T-helper 2 cell (primary cell): ENCODE results near the gene NKX2-4.
A peak's percentile ranks its signal among the peaks of the same experiment; 100 is the strongest.

Source experiments
- DNase-seq, 5 experiments: peaks; one replicate each; pipeline versions ENCODE4 v3.0.0 to v3.0.0-alpha.2; 2012 to 2022

NKX2-4 gene

GRCh38 chr20:21358737-21359136 lies 38.6 kb downstream of the NKX2-4 start:
- no peak for DNase-seq

GRCh38 chr20:21357844-21358243 lies 39.5 kb downstream of the NKX2-4 start:
- no peak for DNase-seq

GRCh38 chr20:21356386-21356785 lies 40.9 kb downstream of the NKX2-4 start:
- no peak for DNase-seq

- no peak for DNase-seq
Measured at GRCh38 chr20:21355981-21356380, 41.3 kb downstream of the NKX2-4 start.

GRCh38 chr20:21353236-21353635 lies 44.1 kb downstream of the NKX2-4 start:
- DNase-seq, result no peak

- peak in 1 of 5 experiments; percentile 7 for DNase-seq
Measured at GRCh38 chr20:21352703-21353102, 44.6 kb downstream of the NKX2-4 start.
